Natural killer cell (primary cell): ENCODE results near the gene GABARAPL1. TPM values are rescaled to one million over a fixed set of nuclear protein-coding genes. Genes with fewer than 3 reads are reported as not detected.

Experiments
- ATAC-seq, 3 donors: fragments of 150-1000 bp in 2 of 3; fragments of 200-7000 bp in 1 of 3; cut with Tn5 transposase; 1 replicate in 1 of 3; 2 replicates in 2 of 3; pipeline ENCODE4 v1.10.0; 2021; ENCODE audit warnings: mild to moderate bottlenecking in 2 of 3, moderate library complexity in 2 of 3
- DNase-seq, 2 donors: peaks; one replicate each; pipeline versions ENCODE4 v3.0.0 to v3.0.0-alpha.2; 2013 to 2021; ENCODE audit warnings: mixed read lengths in 1 of 2
- H3K27ac ChIP-seq: one replicate; pipeline ENCODE4 v1.5.1; 2013; ENCODE audit warnings: mild to moderate bottlenecking, low read length
- H3K27me3 ChIP-seq: one replicate; pipeline ENCODE4 v1.6.1; 2013; ENCODE audit warnings: low read length; ENCODE audit not compliant: control insufficient read depth, insufficient read depth
- H3K36me3 ChIP-seq: one replicate; pipeline ENCODE4 v1.6.1; 2013; ENCODE audit warnings: low read length; ENCODE audit not compliant: control insufficient read depth, insufficient read depth
- H3K4me1 ChIP-seq: one replicate; pipeline ENCODE4 v1.6.1; 2013; ENCODE audit warnings: low read length; ENCODE audit not compliant: control insufficient read depth, insufficient read depth
- H3K4me3 ChIP-seq: one replicate; pipeline ENCODE4 v1.5.1; 2013; ENCODE audit warnings: low read length
- H3K9me3 ChIP-seq: one replicate; pipeline ENCODE4 v1.6.1; 2013; ENCODE audit warnings: low read length; ENCODE audit not compliant: control insufficient read depth, insufficient read depth
- H3K27ac Mint-ChIP-seq, 2 donors: one replicate each; pipeline ENCODE4 v1.8.0; 2022; ENCODE audit warnings: mild to moderate bottlenecking in 2 of 2, mixed read lengths in 2 of 2, moderate library complexity in 1 of 2
- H3K27me3 Mint-ChIP-seq, 2 donors: one replicate each; pipeline ENCODE4 v1.8.0; 2022; ENCODE audit warnings: low read depth in 2 of 2, mixed read lengths in 2 of 2
- H3K36me3 Mint-ChIP-seq: one replicate; pipeline ENCODE4 v1.8.0; 2022; ENCODE audit warnings: mixed read lengths
- H3K4me1 Mint-ChIP-seq, 2 donors: one replicate each; pipeline ENCODE4 v1.8.0; 2022; ENCODE audit warnings: mixed read lengths in 2 of 2
- H3K4me3 Mint-ChIP-seq: one replicate; pipeline ENCODE4 v1.8.0; 2022; ENCODE audit warnings: mild to moderate bottlenecking, moderate library complexity, mixed read lengths
- H3K9me3 Mint-ChIP-seq, 2 donors: one replicate each; pipeline ENCODE4 v1.8.0; 2022; ENCODE audit warnings: mixed read lengths in 2 of 2
- CTCF ChIP-seq: fragments of 200-600 bp; IDR thresholded peaks from one replicate; pipeline ENCODE4 v1.8.0; 2022; ENCODE audit warnings: antibody characterized with exemption
- WGBS: methylation state at CpG from one replicate; pipeline ENCODE4 v1.1.7; 2013; ENCODE audit warnings: missing lambda C conversion rate; ENCODE audit not compliant: insufficient coverage; 5-methylcytosine and 5-hydroxymethylcytosine counted together
- intact Hi-C: fragments of 100-400 bp; cut with micrococcal nuclease; formaldehyde crosslinking; loops from one replicate; pipeline ENCODE4 v1.14.2; 2022
- total RNA-seq, 4 donors: library from RNA; stranded (reverse); fragments of 120-200 nt in 1 of 4; gene quantifications; one replicate each; pipeline versions ENCODE4 v1.2.3 to v1.2.4, GENCODE V29; 2013 to 2022

GABARAPL1 gene
- total RNA-seq, 3 donors from 2014 or later (not counting 1 experiment from before 2014, with no cell fraction given): 157 to 233 (median 160) TPM

GRCh38 chr12:10241290-10241689 lies 28.6 kb downstream of the GABARAPL1 start:
- Mint-ChIP-seq H3K4me1 (peaks cover 80 to 88% of the 10 kb centered on the region in 2 donors), H3K27ac (peak overlapping the region; percentile 27 to 89), H3K4me3 (peak overlapping the region; percentile 39), H3K27me3 (no peaks in the 10 kb centered on the region), H3K9me3 (no peaks in the 10 kb centered on the region), H3K36me3 (no peaks in the 10 kb centered on the region)
- H3K36me3 ChIP-seq: no peaks in the 10 kb centered on the region
- ATAC-seq (no peak), DNase-seq (no peak)
- 100% methylated on average over 1 of the region's 3 CpGs for WGBS
- H3K27me3 ChIP-seq: no peaks in the 10 kb centered on the region
- H3K27ac ChIP-seq: peak overlapping the region; percentile 22
- TF ChIP-seq CTCF: no peak
- intact Hi-C loops: no loop called here
- no peaks in the 10 kb centered on the region for H3K9me3 ChIP-seq
- peaks cover 45% of the 10 kb centered on the region for H3K4me1 ChIP-seq
- H3K4me3 ChIP-seq: no peak overlapping the region

DNA sequence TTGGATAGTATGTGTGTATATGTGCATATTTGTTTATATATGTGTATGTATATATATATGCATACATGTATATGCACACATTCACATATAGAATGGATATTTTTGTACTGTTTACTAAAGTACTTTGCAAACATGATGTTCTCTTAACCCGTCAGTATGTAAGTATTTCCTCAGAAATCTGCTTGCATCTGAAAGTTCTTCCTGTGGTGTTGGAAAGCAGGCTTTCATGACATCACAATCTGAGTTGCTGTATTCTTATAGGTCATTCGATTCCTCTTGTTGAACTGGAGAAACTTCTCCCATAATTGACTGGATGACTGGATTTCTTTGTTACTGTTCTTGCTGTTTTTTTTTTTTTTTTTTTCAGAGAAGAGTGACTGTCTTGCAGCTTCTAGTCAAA lies 29.1 kb downstream of the GABARAPL1 start:
- H3K36me3 Mint-ChIP-seq: no peaks in the 10 kb centered on the region
- H3K9me3 Mint-ChIP-seq: no peaks in the 10 kb centered on the region
- H3K4me1 ChIP-seq: peaks cover 43% of the 10 kb centered on the region
- whole genome bisulfite sequencing: 22% methylated on average over 2 of the region's 2 CpGs
- ATAC-seq (no peak), DNase-seq (no peak)
- H3K27me3 ChIP-seq: no peaks in the 10 kb centered on the region
- H3K4me3 Mint-ChIP-seq: peak overlapping the region; percentile 85
- H3K4me3 ChIP-seq: no peak overlapping the region
- H3K9me3 ChIP-seq: no peaks in the 10 kb centered on the region
- no peak overlapping the region for H3K27ac ChIP-seq
- no peaks in the 10 kb centered on the region for H3K36me3 ChIP-seq
- no peaks in the 10 kb centered on the region for H3K27me3 Mint-ChIP-seq
- peaks cover 77 to 84% of the 10 kb centered on the region in 2 donors for H3K4me1 Mint-ChIP-seq
- peak overlapping the region; percentile 79 to 89 for H3K27ac Mint-ChIP-seq
- TF ChIP-seq CTCF: no peak
- intact Hi-C loops: no loop called here

- WGBS: no CpG with 5 or more reads among the region's 1 CpG
- Histone ChIP-seq H3K27ac (no peak overlapping the region), H3K4me1 (peaks cover 40% of the 10 kb centered on the region), H3K9me3 (no peaks in the 10 kb centered on the region), H3K36me3 (no peaks in the 10 kb centered on the region), H3K4me3 (no peak overlapping the region), H3K27me3 (no peaks in the 10 kb centered on the region)
- no peak for TF ChIP-seq CTCF
- intact Hi-C loops: no loop called here
- peaks cover 73 to 77% of the 10 kb centered on the region in 2 donors for H3K4me1 Mint-ChIP-seq
- DNase-seq (no peak), ATAC-seq (peak; percentile 24 to 70 (median 47))
- peak overlapping the region; percentile 79 to 89 for H3K27ac Mint-ChIP-seq
- peak overlapping the region; percentile 85 for H3K4me3 Mint-ChIP-seq
- no peaks in the 10 kb centered on the region for H3K36me3 Mint-ChIP-seq
- H3K9me3 Mint-ChIP-seq: no peaks in the 10 kb centered on the region
- H3K27me3 Mint-ChIP-seq: no peaks in the 10 kb centered on the region
Observed at GRCh38 chr12:10242539-10242938, 29.9 kb downstream of the GABARAPL1 start.

DNA sequence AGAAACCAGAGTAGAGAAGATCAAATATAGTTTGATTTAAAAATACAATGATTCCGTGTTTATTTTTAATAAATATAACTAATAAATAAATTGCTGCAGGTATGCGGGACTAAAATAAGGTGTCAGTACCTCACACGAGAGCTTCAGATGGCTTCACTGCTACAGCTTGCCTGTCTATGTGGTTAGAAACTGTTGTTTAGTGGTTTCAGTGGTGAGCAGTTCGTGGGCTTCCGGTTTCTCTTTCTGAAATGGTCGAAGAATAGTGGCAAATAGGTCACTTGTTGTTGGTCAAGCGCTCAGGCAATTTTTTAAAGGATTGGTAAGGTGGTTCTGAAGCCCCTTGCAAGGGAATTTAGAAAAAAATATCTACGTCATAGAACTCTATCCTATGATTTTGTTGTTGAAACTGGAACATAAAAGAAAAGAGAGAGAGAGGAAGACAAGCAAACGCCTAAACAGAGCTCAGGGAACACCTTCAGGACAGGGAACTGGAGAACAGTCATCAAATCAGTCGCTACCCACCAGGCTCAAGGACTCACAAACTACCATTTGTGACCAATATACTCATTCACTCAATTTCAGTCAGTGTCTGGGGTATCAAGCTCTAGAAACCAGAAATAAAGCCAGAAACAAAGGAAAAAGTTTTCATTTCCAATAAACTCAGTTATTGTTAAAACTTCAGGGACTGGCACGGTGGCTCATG lies 31.3 kb downstream of the GABARAPL1 start:
- no peak for TF ChIP-seq CTCF
- intact Hi-C loops: no loop called here
- no peaks in the 10 kb centered on the region for H3K27me3 Mint-ChIP-seq
- Histone ChIP-seq H3K4me1 (peaks cover 42% of the 10 kb centered on the region), H3K9me3 (no peaks in the 10 kb centered on the region), H3K27ac (peak overlapping the region; percentile 79), H3K27me3 (no peaks in the 10 kb centered on the region), H3K36me3 (no peaks in the 10 kb centered on the region), H3K4me3 (no peak overlapping the region)
- peaks cover 78 to 80% of the 10 kb centered on the region in 2 donors for H3K4me1 Mint-ChIP-seq
- ATAC-seq (peak; percentile 64 to 80 (median 64)), DNase-seq (peak; percentile 39 to 61)
- no peaks in the 10 kb centered on the region for H3K9me3 Mint-ChIP-seq
- H3K36me3 Mint-ChIP-seq: no peaks in the 10 kb centered on the region
- H3K4me3 Mint-ChIP-seq: peak overlapping the region; percentile 85
- H3K27ac Mint-ChIP-seq: peak overlapping the region; percentile 79 to 89
- 2% methylated on average over 9 of the region's 11 CpGs for WGBS
